Loucy (cell line): Measurements from ENCODE around the gene CTNND2.

ENCODE experiments used
- EZH2phosphoT487 ChIP-seq: fragments of 200-600 bp; IDR thresholded peaks from 2 replicates; pipeline ENCODE4 v1.6.1; 2018; ENCODE audit warnings: antibody characterized with exemption, mild to moderate bottlenecking, moderate library complexity, borderline replicate concordance
- TF ChIP-seq, protein P1 (sequence below): fragments of 200-600 bp; sonication (generic); conservative IDR thresholded peaks from 2 replicates; pipeline ENCODE4 v1.5.1; 2014; ENCODE audit warnings: mild to moderate bottlenecking, antibody characterized with exemption, low read length

DNA sequence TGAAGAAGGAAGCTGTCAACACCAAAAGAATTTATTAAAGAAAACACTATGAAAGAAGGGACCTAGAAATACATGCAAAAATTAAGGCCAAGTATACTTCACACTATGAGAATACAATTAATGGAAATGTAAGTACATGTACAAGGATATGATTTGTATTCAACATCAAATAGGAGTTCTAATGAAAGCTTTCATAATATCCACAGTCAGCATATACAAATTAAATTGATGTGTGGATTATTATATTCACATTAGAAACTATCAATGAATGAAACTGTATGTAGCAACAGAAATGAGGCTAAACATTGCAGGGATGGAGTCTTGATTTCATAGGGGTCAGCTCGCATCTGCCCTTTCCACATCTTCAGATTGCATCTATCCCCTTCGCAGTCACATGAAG, 401.5 kb downstream of the CTNND2 start:
- TF ChIP-seq, protein P1, sequence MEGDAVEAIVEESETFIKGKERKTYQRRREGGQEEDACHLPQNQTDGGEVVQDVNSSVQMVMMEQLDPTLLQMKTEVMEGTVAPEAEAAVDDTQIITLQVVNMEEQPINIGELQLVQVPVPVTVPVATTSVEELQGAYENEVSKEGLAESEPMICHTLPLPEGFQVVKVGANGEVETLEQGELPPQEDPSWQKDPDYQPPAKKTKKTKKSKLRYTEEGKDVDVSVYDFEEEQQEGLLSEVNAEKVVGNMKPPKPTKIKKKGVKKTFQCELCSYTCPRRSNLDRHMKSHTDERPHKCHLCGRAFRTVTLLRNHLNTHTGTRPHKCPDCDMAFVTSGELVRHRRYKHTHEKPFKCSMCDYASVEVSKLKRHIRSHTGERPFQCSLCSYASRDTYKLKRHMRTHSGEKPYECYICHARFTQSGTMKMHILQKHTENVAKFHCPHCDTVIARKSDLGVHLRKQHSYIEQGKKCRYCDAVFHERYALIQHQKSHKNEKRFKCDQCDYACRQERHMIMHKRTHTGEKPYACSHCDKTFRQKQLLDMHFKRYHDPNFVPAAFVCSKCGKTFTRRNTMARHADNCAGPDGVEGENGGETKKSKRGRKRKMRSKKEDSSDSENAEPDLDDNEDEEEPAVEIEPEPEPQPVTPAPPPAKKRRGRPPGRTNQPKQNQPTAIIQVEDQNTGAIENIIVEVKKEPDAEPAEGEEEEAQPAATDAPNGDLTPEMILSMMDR = no peak
- no peak for TF ChIP-seq EZH2phosphoT487
